DOHH2 (cell line): ENCODE results near the gene CALY.

Experiments used
- CTCF ChIP-seq: fragments of 200-600 bp; sonication (generic); IDR thresholded peaks from one replicate; pipeline ENCODE4 v1.5.1; 2014; ENCODE audit warnings: antibody characterized with exemption, mild to moderate bottlenecking, low read depth, low read length; ENCODE audit not compliant: poor library complexity, severe bottlenecking
- EZH2phosphoT487 ChIP-seq: fragments of 200-600 bp; sonication (generic); IDR thresholded peaks from 2 replicates; pipeline ENCODE4 v1.6.1; 2017; ENCODE audit warnings: borderline replicate concordance, mild to moderate bottlenecking, antibody characterized with exemption, low read length, moderate library complexity, mixed read lengths

DNA sequence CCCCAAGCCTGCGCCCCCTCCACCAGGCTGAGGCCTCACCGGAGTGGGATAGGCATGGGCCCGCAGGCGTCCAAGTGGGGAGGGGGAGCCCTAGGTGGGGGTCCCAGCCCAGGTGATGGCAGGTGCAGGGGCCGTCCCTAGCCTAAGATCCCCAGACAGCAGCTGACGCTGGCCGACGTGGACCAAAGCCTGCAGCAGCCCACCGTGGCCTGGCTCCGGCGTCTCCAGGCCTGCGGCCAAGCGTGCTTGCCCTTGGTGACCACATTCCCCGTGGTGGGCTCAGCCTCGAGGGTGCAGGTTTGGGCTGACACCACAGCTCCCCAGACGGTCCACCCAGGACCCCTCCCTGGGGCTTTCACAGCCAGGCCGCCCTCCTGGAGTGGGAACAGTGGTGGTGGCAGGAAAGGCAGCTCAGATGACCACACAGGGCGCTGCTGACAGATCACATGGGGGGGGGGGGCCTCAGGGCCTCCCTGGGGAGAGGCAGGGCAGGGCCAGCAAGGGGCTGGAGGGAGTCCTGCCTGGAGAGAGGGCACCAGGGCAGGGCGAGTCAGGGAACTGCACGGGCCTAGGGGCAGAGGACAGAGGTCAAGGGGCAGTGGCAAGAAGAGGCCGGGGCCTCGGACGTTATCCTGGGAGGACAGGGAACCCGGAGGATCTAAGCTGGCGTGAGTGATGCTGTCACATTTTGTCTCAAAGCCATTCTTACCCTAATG, 59.3 kb downstream of the CALY start:
- TF ChIP-seq CTCF = no peak
- TF ChIP-seq EZH2phosphoT487 = no peak
